Superior temporal gyrus (tissue), 1 donor: ENCODE measurements around the gene THAP3.

Source experiments
- DNase-seq: peaks from one replicate; pipeline ENCODE4 v3.0.0-alpha.2; 2016; ENCODE audit errors: extremely low spot score

The THAP3 gene

DNA sequence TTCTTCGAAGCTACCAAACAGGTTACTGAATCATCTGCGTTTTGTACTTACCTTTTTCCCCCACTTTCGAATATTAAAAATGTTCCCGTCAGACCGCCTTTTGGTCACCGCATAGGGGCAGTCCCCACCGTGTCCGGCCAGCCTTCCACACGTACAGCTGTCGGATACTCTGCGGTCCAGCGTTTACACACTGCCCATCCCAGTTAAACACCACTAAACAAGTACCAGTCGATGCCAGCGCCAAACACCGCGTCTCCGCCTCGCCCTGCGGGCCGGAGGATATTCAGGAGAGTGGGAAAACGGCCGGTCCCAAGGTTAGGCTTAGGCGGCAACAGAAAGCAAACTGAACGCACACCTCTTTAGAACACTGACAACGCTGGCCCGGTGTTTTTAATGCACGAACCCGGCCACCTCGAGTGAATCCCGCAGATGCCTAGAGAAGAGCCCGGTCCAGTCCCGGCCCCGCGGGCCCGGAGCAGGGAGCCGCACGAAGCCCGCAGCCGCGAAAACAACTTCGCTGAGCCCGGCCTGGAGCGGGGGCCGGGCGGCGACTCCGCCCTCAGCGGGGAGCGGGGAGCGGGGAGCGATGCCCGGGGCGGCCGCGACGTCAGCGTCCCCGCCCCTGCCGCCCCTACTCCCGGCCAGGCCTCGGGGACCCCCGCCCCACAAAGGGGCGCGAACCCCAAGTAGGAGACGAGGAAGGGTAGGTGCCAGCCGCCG is 11.9 kb upstream of the THAP3 start:
- peak; percentile 63 for DNase-seq

DNA sequence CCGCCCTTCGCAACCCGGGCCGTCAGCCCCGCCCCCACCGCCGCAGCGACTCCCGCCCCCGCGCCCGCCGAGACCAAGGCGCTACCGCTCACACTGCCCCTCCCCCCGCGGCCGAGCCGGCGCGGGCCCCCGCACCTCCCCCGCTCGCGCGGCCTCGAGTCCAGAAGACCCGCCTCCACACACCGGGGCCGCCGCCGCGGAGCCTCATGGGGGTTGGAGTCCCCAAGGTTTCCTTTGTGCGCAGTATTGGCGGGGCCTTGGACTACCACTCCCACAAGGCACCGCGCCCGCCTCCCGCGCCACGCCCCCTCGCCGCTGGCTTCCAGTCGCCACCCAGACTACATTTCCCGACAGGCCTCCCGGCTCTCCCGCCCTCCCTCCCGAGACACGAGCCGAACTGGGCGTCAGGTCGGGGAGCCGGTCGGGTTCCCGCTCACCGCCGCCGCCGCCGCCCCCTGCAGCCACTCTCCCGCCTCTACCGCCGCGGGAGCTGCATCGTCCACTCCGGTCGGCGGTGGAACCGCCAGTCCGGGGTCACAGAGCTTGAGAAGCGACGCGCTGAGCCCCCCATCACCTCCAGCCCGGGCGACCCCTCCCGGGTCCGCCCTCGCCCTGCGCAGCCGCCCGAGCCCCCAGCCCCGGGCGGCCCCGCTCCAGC is 11.2 kb upstream of the THAP3 start, which contains the start of gene PHF13:
PHF13 (plus strand) TSS at position 371 of the 658 bp plus-strand sequence. CDS start 336 bp downstream, outside the sequence.
- peak; percentile 97 for DNase-seq

DNA sequence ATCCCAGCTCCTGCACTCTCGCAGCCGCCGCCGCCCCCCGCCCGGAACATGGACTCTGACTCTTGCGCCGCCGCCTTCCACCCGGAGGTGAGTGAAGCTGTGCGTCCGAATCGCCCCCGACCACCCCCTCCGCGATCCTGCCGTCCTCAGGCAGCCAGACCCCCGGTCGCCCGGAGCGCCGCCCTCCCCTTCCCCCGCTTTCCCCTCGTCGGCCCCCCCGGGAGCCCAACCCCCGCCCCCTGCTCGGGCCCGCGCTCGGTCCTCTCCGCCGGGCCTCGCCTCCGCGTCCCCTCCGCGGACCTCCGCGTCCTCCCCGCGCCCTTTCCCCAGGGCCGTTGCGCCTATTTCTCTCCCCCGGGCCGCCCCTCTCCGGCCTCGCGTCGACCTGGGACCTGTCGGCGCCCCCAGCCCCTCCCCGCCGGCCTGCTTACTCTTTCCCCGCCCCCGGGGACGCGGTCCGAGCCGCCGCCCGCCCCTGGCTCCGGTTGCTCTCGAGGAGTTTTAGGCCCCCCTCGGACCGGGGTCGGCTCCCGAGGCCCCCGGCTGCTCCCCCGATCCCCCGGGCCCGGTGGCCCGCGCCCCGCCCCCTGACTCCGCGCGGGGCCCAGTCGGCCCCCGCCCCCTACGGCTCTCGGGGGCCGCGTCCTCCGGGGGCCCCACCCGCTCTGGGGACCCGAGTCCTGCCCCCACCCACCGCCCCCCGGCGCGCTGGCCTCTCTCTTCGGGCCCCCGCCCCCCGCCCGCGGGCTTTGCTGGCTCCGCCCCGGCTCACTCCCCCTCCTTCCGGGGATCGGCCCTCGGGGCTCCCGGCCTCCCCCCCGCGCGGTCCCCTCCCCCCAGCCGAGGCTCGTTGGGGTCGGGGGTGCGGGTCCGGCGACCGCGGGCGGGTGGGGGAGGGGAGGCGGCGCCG is 10.4 kb upstream of the THAP3 start:
- no peak for DNase-seq

DNA sequence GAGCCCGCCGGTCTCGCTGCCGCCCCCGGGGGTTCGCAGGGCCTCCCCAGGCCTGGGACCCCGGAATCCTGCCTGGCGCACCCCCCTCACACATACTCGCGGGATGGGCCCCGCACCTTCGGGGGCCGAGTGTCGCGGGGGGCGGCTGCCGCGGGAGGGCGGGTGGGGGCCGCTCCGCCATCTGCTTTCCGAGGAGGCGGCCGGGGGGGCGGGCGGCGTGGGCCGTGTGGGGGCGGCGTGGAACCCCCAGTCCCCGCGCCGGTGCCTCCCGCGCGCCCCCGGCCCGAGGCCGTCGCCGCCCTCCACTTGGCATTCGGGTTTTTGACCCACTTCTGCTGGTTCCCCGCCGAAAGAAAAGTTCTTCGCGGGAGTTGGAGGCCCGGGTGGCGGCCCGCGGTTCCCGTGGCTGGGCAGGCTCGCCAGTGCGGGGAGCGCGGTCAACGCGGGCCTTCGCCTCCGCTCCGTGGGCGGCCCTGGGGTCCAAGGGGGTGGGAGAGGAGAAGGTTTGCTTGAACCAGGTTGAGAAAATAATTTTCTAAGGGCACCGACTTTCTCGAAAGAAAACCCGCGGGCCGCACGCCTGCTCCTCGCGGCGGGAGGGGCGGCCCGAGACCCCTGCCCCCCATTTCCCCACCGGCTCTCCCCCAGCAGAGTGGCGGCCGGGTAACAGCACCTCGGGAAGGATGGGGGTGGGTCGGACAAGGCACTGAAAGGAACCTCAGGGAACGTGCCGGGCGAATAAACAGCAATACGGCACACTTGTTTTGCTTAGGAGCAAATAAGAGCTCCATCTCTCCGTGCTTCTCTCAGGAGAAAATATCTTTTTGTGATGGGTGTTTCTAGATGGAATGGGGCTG is 9.5 kb upstream of the THAP3 start:
- DNase-seq, result no peak

DNA sequence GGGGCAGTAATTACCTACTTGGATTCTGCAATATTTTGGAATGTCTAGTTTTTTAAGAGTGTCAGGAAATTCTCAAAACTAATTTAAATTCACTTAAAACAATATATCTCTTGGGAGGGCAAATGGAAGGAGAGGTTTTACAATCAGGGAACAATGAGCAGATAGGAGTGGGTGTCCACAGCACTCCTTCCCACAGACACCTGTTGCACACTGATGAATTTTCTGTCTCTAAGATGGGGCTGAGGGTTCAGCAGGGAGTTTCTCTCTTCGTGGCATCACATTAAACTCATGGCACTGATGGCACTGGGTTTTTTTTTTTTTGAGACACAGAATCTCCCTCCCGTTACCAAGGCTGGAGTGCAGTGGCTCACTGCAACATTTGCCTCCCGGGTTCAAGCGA is 5.6 kb upstream of the THAP3 start:
- no peak for DNase-seq

DNA sequence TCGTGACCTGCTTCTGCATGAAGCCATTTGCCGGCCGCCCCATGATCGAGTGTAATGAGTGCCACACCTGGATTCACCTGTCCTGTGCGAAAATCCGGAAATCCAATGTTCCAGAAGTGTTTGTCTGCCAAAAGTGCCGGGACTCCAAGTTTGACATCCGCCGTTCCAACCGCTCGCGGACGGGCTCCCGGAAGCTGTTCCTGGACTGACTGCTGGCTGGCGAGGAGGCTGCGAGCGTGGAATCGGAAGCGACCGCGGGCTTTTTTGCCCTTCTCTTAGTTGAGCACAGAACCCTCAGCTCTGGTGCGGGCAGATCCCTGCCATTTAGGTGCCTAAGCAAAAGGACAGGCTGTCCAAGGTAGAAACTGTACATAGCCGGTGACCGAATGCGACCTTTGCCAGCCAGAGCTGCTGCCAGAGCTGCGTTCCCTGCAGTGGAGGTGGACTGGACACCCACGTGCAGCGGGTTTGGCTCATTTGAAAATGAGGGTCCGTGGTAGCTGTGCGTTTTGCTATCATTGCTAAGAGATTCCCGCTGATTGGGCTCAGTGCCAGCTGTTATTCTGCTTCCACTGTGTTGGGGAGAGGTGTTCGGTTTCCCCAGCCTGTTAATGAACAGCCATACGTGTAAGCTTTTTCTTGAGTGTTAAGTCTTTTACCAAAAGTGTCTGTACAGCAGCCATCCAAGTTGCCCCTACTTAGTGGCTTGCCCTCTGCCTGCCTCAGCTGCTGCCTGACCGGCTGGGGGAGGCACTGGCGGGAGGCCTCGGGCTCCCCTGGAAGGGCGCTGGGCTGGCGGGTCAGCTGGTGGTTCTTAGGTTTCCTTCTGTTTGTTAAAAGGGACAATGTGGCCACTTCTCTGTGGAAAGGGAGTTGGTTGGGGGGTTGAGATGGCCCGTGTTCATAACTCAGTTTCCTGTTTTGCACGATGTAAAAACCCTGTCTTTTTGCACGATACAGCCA is 3.0 kb upstream of the THAP3 start:
- DNase-seq, result no peak

DNA sequence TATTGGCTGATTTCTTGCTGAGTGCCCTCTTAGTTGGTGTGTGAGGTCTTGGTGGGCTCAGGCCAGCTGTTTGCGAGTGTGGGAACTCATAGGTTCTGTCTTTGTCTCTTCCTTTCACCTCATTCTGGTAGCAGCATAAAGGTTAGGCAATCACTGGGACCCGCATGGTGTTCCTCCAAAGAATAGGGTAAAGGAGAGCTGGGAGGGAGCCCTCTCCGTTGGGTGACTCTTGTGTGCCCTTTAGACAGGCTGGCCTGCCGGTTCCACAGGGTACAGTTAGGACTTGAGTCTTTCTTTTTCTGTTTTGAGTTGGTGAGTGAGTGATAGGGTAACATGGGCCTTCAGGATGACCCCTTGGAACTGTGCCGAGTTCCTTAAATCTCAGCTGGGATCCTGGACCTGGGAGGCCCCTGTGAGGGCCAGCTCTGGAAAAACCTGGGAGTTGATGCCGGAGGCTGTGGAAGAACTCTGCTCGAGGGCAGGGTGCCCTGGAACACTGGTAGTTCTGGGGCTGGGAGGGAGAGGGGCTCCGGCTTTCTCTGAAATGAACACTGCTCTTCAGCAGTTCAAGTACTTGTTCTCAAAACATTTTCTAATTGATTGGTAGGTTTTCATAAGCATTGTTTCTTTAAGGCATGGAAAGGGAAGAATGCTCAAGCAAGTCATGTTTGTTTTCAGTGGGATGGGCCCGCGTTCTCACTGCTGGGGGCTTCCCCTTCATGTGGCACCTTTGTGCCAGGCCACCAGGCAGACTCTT is 2.1 kb upstream of the THAP3 start:
- DNase-seq, result no peak

DNA sequence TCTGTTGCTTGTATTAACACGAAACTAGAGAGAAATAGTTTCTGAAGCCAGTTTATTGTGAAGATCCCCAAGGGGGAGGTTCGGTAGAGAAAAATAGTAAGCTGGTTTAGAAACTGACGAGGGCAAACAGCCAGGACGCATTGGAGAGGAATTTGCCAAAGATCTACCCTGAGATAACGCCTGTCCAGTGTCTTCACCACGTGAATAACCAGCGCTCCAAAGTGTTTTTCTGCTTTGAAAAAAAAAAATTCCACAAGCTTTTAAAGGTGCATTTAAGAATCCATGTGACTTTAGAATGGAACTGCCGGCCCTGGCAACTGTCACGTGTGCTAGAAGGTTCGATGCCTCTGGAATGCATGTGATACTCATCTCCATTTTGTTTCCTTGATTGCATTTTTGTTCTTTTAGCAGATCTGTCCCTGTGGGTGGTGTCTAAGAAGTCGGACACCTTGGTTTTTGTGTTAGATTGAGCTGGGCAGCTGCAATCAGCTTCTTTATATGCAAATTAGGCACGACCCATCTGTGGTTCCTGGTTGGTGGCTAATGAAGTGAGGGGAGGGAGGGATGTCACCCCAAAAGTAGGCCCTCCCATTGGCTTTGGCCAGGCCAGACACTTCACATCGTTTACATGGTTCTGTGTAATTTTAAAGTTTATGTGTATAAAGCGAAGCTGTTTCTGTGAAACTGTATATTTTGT is 1.3 kb upstream of the THAP3 start:
- no peak for DNase-seq

DNA sequence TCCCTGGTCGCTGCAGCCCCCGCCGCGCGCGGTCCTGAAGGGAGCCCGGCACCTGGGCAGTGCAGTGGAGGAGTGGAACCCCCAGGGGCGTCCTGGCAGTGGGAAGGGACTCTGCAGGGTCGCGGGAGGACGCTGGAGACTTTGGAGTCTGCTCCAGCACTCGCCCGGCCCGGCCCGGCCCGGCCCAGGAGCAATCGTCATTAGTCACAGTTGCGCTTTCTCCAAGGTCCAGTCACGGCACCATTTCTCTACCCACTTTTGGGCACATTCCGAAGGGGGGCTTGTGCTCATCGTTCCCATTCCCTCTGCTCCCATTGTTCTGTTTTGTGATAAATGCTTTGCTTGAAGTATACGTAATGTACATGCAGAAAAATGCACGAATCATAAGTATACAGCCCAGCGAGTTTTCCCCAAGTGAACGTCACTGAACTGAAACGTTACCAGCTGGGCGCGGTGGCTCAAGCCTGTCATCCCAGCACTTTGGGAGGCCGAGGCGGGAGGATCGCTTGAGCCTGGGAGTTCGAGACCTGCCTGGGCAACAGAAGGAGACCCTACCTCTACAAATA is 999 bp downstream of the THAP3 start:
- DNase-seq, result peak; percentile 40

DNA sequence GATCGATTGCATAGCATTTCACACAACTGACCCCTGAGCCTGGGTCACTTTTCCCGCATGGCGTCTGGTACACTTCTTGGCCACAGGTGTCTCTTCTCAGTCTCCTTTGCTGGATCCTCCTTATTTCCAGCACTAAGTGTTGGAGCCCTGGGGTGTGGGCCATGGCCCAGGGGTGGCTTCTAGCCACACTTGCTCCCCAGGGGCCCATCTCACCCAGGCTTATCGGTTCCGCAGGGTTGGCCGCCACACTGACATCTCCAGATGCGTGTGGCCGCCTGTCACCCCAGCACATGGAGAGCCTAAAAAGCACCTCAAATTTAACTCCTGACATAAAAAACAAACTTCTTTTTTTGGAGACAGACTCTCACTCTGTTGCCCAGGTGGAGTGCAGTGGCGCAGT is 2.4 kb downstream of the THAP3 start:
- no peak for DNase-seq

DNA sequence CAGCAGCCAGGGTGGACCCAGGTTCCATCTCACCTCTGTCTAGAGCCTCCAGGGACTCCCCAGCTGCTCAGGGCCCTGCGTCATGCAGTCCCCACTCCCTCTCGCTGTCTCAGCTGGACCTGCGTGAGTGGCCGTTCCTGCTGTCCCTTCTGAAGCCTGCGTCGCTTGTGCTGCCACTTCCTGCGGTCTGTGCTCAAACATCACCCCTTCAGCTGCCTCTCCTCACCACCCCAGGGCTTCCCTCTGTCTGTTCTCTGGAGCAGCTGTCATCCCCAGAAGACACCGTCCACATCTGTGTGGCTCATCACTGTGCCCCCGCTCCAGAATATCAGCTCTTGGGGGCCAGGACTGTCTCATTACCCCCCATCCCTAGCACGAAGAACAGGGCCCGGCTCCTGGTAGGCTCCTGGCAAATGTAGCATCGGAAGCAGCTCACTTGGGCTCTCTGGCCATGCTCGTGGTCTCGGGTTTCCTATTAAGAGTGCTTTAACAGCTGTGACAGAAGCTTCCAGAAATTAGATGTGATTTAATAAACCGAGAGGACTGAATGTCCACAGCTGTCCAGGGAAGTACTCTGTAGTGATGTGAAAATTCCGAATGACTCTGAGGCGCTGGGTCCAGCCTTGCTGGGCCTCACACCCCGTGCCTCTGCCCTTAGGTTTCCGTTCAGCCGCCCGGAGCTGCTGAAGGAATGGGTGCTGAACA is 3.3 kb downstream of the THAP3 start:
- DNase-seq, result no peak

DNA sequence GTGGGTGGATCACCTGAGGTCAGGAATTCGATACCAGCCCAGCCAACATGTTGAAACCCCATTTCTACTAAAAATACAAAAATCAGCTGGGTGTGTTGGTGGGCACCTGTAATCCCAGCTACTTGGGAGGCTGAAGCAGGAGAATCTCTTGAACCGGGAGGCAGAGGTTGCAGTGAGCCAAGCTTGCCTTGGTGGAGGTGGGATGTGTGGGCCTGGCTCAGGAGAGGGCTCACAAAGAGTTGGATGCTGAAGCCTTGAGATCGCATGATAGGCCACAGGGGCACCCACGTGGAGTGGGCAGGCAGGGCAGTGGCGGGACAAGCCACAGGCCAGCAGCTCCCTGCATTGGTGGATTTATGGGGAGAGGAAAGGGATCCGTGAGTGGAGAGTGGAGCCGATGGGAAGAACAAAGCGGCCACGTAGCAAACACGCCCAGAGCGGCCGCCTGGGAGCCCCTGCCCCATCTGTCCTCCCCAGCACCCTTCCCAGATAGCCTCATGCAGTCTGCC is 4.4 kb downstream of the THAP3 start:
- no peak for DNase-seq

DNA sequence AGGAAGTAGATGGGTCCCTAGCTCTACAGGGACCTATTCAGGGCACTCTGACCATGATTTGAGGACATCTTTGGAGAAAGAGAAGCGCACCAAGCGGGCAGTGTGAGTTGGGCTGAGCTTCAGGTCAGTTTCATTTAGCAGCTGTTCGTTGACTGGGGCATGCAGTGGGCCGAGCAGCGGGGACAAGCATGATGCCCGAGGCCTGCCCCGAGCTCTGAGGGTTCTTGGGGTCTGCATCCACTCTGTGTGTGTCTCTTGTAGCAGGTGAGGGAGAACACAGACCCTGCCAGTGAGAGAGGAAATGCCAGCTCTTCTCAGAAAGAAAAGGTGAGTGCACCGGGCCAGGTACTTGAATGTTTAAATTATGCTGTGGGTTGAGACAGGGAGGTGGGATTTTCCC is 5.4 kb downstream of the THAP3 start:
- no peak for DNase-seq

DNA sequence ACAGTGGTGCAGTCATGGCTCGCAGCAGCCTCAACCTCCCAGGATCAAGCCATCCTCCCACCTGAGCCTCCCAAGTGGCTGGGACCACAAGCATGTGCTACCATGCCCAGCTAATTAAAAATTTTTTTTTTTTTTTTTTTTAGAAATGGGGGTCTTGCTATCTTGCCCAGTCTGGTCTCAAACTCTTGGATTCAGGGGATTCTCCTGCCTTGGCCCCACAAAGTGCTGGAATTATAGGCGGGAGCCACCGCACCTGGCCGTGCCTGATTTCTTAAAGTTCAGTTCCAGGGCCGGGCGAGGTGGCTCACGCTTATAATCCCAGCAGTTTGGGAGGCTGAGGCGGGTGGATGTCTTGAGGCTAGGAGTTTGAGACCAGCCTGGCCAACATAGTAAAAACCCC is 6.4 kb downstream of the THAP3 start:
- no peak for DNase-seq

DNA sequence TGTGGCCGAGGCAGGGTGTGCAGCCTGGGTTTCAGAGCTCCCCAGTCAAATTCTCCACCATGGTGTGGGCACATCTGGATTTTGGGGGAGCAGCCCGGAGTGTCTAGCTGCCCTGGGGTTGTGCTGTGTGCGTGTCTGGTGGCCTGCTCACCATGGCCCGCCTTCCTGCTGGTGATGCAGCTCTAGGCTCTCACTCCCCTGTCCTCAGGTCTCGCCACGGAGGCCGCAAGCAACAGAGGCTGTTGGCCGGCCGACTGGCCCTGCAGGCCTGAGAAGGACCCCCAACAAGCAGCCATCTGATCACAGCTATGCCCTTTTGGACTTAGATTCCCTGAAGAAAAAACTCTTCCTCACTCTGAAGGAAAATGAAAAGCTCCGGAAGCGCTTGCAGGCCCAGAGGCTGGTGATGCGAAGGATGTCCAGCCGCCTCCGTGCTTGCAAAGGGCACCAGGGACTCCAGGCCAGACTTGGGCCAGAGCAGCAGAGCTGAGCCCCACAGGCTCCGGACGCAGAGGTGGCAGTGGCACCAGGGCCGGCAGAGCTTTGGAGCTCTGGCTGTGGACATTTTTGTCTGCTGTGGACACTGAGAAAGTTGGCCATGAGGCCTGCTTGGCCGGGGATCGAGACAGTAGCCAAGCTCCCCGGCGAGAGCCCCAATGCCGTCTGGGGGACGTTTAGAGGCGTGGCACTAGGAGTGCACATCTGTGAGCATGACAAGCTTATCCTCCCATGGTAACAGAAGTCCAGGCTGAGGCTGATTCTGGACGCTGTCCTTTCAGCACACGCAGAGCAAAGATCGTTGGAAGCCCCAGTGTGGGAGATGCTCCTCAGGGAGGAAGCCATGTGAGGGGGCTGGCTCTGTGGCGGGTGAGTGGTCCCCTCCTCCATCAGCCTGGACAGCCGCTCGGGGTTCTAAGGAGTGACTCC is 8.2 kb downstream of the THAP3 start:
- DNase-seq, result no peak

DNA sequence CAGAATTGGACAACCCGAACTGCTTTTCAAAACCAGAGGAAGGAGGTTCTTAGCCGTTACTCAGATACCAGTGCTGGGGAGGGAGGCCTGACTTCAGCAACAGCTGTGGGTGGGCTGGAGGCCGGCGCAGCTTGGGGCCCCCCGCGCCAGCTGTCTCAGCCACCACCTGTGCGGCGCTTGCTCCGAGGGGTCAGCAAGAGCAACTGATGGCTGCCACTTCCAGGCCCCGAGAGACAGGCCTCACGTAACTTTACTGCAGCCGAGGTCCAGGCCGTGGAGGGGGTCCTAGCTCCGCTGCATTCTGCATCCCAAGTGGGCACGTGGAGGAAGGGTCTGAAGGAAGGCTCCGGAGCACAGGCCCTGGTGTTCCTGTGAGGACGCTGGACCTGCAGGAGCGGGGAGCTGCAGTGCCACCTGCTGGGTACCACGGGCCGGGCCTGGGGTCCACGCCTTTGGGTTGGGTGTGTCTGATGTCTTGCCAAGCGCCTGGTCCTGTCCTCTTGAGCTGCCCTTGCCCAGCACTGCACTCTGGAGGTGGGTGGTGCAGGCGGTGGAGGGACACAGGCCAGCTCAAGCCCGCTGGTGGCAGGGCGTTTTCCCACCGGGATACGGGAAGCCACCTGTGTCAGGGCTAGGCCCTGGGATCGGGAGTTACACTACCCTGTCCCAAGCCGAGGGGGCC is 9.8 kb downstream of the THAP3 start:
- no peak for DNase-seq
